CD14-positive monocyte (primary cell): ENCODE results near the gene CAPZA3. TPM values are rescaled to one million over a fixed set of nuclear protein-coding genes. Genes with fewer than 3 reads are reported as not detected.

Experiments used
- DNase-seq, 3 donors: peaks; one replicate each; pipeline ENCODE4 v3.0.0-alpha.2; 2011 to 2022
- H2AFZ ChIP-seq: 2 replicates; pipeline ENCODE4 v1.6.0; 2012; ENCODE audit warnings: mild to moderate bottlenecking, low read depth, low read length, inconsistent platforms; ENCODE audit not compliant: insufficient read depth, poor library complexity, severe bottlenecking
- H3K27ac ChIP-seq, 2 donors: 1 replicate in 1 of 2; 2 replicates in 1 of 2; pipeline ENCODE4 v1.5.1; 2012 to 2013; ENCODE audit warnings: low read length in 2 of 2, control low read depth in 1 of 2, inconsistent platforms in 1 of 2, low read depth in 1 of 2, mild to moderate bottlenecking in 1 of 2
- H3K27me3 ChIP-seq, 2 donors: one replicate each; pipeline versions ENCODE4 v1.6.0 to v1.6.1; 2011 to 2013; ENCODE audit warnings: low read length in 2 of 2; ENCODE audit not compliant: control insufficient read depth in 2 of 2, insufficient read depth in 2 of 2
- H3K36me3 ChIP-seq, 2 donors: replicated peaks in 1 of 2; 1 replicate in 1 of 2; 2 replicates in 1 of 2; pipeline versions ENCODE4 v1.5.1 to v1.6.1; 2012 to 2013; ENCODE audit warnings: low read length in 2 of 2, control low read depth in 1 of 2, inconsistent platforms in 1 of 2, mild to moderate bottlenecking in 1 of 2; ENCODE audit not compliant: insufficient read depth in 2 of 2, control insufficient read depth in 1 of 2
- H3K4me1 ChIP-seq, 2 donors: 1 replicate in 1 of 2; 2 replicates in 1 of 2; pipeline versions ENCODE4 v1.5.1 to v1.6.1; 2012 to 2013; ENCODE audit warnings: low read length in 2 of 2, control low read depth in 1 of 2, inconsistent platforms in 1 of 2, mild to moderate bottlenecking in 1 of 2, moderate library complexity in 1 of 2; ENCODE audit not compliant: insufficient read depth in 2 of 2, control insufficient read depth in 1 of 2
- H3K4me2 ChIP-seq: replicated peaks from 2 replicates; pipeline ENCODE3; 2012; ENCODE audit warnings: low read length, moderate library complexity, mild to moderate bottlenecking; ENCODE audit not compliant: poor library complexity, severe bottlenecking; ENCODE audit errors: extremely low read depth
- H3K4me3 ChIP-seq, 3 experiments: fragments of 200-600 bp in 1 of 3; sonication (generic) in 1 of 3; replicated peaks in 1 of 3; 1 replicate in 2 of 3; 2 replicates in 1 of 3; pipeline ENCODE4 v1.5.1; 2011 to 2013; ENCODE audit warnings: low read length in 3 of 3, mild to moderate bottlenecking in 3 of 3, control low read depth in 2 of 3, low read depth in 2 of 3, inconsistent platforms in 1 of 3, moderate library complexity in 1 of 3
- H3K79me2 ChIP-seq: 2 replicates; pipeline ENCODE4 v1.6.0; 2012; ENCODE audit warnings: mild to moderate bottlenecking, control low read depth, inconsistent platforms, low read length, moderate library complexity; ENCODE audit not compliant: insufficient read depth
- H3K9ac ChIP-seq: 2 replicates; pipeline ENCODE4 v1.6.0; 2017; ENCODE audit warnings: low read length, mild to moderate bottlenecking; ENCODE audit not compliant: insufficient read depth, poor library complexity, severe bottlenecking
- H3K9me3 ChIP-seq, 2 donors: replicated peaks in 1 of 2; 1 replicate in 1 of 2; 2 replicates in 1 of 2; pipeline versions ENCODE4 v1.5.1 to v1.6.1; 2012 to 2013; ENCODE audit warnings: low read length in 2 of 2, control low read depth in 1 of 2; ENCODE audit not compliant: control insufficient read depth in 1 of 2, insufficient read depth in 1 of 2
- H4K20me1 ChIP-seq: 2 replicates; pipeline ENCODE4 v1.6.0; 2012; ENCODE audit warnings: mild to moderate bottlenecking, low read length, control low read depth, moderate library complexity; ENCODE audit not compliant: insufficient read depth
- H3K27ac Mint-ChIP-seq, 7 donors: one replicate each; pipeline ENCODE4 v1.8.0; 2020; ENCODE audit warnings: mild to moderate bottlenecking in 7 of 7, mixed read lengths in 7 of 7, moderate library complexity in 6 of 7, inconsistent platforms in 2 of 7
- H3K27me3 Mint-ChIP-seq, 3 donors: one replicate each; pipeline ENCODE4 v1.8.0; 2021 to 2022; ENCODE audit warnings: low read depth in 3 of 3, mild to moderate bottlenecking in 3 of 3, mixed read lengths in 3 of 3, moderate library complexity in 3 of 3, inconsistent platforms in 1 of 3
- H3K36me3 Mint-ChIP-seq, 2 donors: one replicate each; pipeline ENCODE4 v1.8.0; 2020; ENCODE audit warnings: mixed read lengths in 2 of 2, inconsistent platforms in 1 of 2, mild to moderate bottlenecking in 1 of 2
- H3K4me1 Mint-ChIP-seq: one replicate; pipeline ENCODE4 v1.8.0; 2020; ENCODE audit warnings: mild to moderate bottlenecking, mixed read lengths
- H3K4me3 Mint-ChIP-seq, 2 donors: one replicate each; pipeline ENCODE4 v1.8.0; 2020; ENCODE audit warnings: mild to moderate bottlenecking in 2 of 2, mixed read lengths in 2 of 2, moderate library complexity in 1 of 2
- H3K9me3 Mint-ChIP-seq, 7 donors: one replicate each; pipeline ENCODE4 v1.8.0; 2020 to 2022; ENCODE audit warnings: mixed read lengths in 7 of 7, mild to moderate bottlenecking in 6 of 7, moderate library complexity in 6 of 7, inconsistent platforms in 2 of 7
- CTCF ChIP-seq: fragments of 200-600 bp; IDR thresholded peaks from one replicate; pipeline ENCODE4 v1.8.0; 2022; ENCODE audit warnings: antibody characterized with exemption, mild to moderate bottlenecking
- whole genome bisulfite sequencing: methylation state at CpG from one replicate; pipeline ENCODE4 v1.1.5; 2013; ENCODE audit warnings: missing lambda C conversion rate; ENCODE audit not compliant: insufficient coverage; 5-methylcytosine and 5-hydroxymethylcytosine counted together
- intact Hi-C, 2 donors: fragments of 100-400 bp; cut with micrococcal nuclease; formaldehyde crosslinking; loops; one replicate each; pipeline versions ENCODE4 v1.15.0 to v1.15.1; 2023
- polyA plus RNA-seq, 3 donors: library from polyadenylated mRNA; depleted of rRNA in 1 of 3; unstranded in 2 of 3; stranded (reverse) in 1 of 3; fragments of 300-500 nt in 2 of 3; fragments of >200 nt in 1 of 3; fragmentation: Illumina TruSeq in 2 of 3; gene quantifications; 1 replicate in 2 of 3; 2 replicates in 1 of 3; pipeline ENCODE4 v1.2.3, GENCODE V29; 2012 to 2021

CAPZA3 gene
- polyA plus RNA-seq, 3 donors, result not detected

GRCh38 chr12:18706798-18707197 lies 31.1 kb upstream of the CAPZA3 start:
- no peaks in the 10 kb centered on the region for H3K36me3 ChIP-seq
- H3K4me1 ChIP-seq, result no peaks in the 10 kb centered on the region
- Mint-ChIP-seq H3K4me3 (no peak overlapping the region), H3K9me3 (peaks cover 2 to 11% (median 4%) of the 10 kb centered on the region in 7 donors), H3K27ac (peak overlapping the region in 1 of 7 donors; percentile 1), H3K27me3 (no peaks in the 10 kb centered on the region), H3K36me3 (no peaks in the 10 kb centered on the region), H3K4me1 (no peaks in the 10 kb centered on the region)
- intact Hi-C loops, result no loop called here
- no peaks in the 10 kb centered on the region for H3K27me3 ChIP-seq
- TF ChIP-seq CTCF, result no peak
- H3K9ac ChIP-seq, result no peak overlapping the region
- no peak overlapping the region for H3K27ac ChIP-seq
- H3K4me2 ChIP-seq, result no peak overlapping the region
- H3K9me3 ChIP-seq, result peaks cover 0 to 5% of the 10 kb centered on the region in 2 donors
- no peaks in the 10 kb centered on the region for H3K79me2 ChIP-seq
- H4K20me1 ChIP-seq, result no peaks in the 10 kb centered on the region
- DNase-seq, result no peak
- no CpG with 5 or more reads among the region's 1 CpG for WGBS
- H2AFZ ChIP-seq, result no peak overlapping the region
- H3K4me3 ChIP-seq, result no peak overlapping the region

GRCh38 chr12:18716236-18716635 lies 21.7 kb upstream of the CAPZA3 start:
- no peak overlapping the region for H2AFZ ChIP-seq
- H3K79me2 ChIP-seq, result no peaks in the 10 kb centered on the region
- H3K27me3 Mint-ChIP-seq, result peaks cover 0 to 2% (median 0%) of the 10 kb centered on the region in 3 donors
- intact Hi-C loops, result no loop called here
- no peaks in the 10 kb centered on the region for H3K4me1 Mint-ChIP-seq
- no peaks in the 10 kb centered on the region for H4K20me1 ChIP-seq
- H3K4me1 ChIP-seq, result no peaks in the 10 kb centered on the region
- H3K36me3 ChIP-seq, result no peaks in the 10 kb centered on the region
- no peak overlapping the region for H3K27ac ChIP-seq
- no peak overlapping the region for H3K4me2 ChIP-seq
- H3K27ac Mint-ChIP-seq, result no peak overlapping the region
- H3K9ac ChIP-seq, result no peak overlapping the region
- H3K36me3 Mint-ChIP-seq, result no peaks in the 10 kb centered on the region
- DNase-seq, result no peak
- H3K9me3 Mint-ChIP-seq, result peaks cover 0 to 7% (median 0%) of the 10 kb centered on the region in 7 donors
- H3K9me3 ChIP-seq, result no peaks in the 10 kb centered on the region
- H3K27me3 ChIP-seq, result no peaks in the 10 kb centered on the region
- no peak overlapping the region for H3K4me3 ChIP-seq
- no CpG with 5 or more reads among the region's 1 CpG for WGBS
- H3K4me3 Mint-ChIP-seq, result no peak overlapping the region
- no peak for TF ChIP-seq CTCF
